Activated T-cell treated with anti-CD3 and anti-CD28 coated beads, Interleukin-2, amount 50 U/mL, for 4 hours (primary cell): ENCODE measurements around the gene TSPAN4. TPM values are rescaled to one million over a fixed set of nuclear protein-coding genes. Genes with fewer than 3 reads are reported as not detected.

Source experiments
- ATAC-seq, 2 donors: fragments of 200-7000 bp; cut with Tn5 transposase; one replicate each; pipeline ENCODE4 v1.10.0; 2021
- DNase-seq: peaks from one replicate; pipeline ENCODE4 v3.0.0-alpha.2; 2020
- H3K27me3 Mint-ChIP-seq: one replicate; pipeline ENCODE4 v1.8.0; 2021; ENCODE audit warnings: low read depth, mixed read lengths
- H3K36me3 Mint-ChIP-seq: one replicate; pipeline ENCODE4 v1.8.0; 2022; ENCODE audit warnings: mixed read lengths; ENCODE audit not compliant: insufficient read depth
- H3K4me1 Mint-ChIP-seq: one replicate; pipeline ENCODE4 v1.8.0; 2021; ENCODE audit warnings: low read depth, mixed read lengths
- H3K4me3 Mint-ChIP-seq: one replicate; pipeline ENCODE4 v1.8.0; 2021; ENCODE audit warnings: mild to moderate bottlenecking, moderate library complexity, mixed read lengths
- H3K9me3 Mint-ChIP-seq: one replicate; pipeline ENCODE4 v1.8.0; 2021; ENCODE audit warnings: mixed read lengths
- total RNA-seq, 3 donors: library from RNA; stranded (reverse); gene quantifications; one replicate each; pipeline ENCODE4 v1.2.1, GENCODE V29; 2021

The TSPAN4 gene
- total RNA-seq, 3 donors from 2014 or later = 4.6 to 6.0 (median 5.7) TPM

GRCh38 chr11:854601-855329, 12.1 kb downstream of the TSPAN4 start:
- no peak for ATAC-seq
- Mint-ChIP-seq H3K36me3 (no peaks in the 10 kb centered on the region), H3K9me3 (no peaks in the 10 kb centered on the region), H3K4me3 (no peak overlapping the region), H3K4me1 (peaks cover 4% of the 10 kb centered on the region), H3K27me3 (no peaks in the 10 kb centered on the region)
- no peak for DNase-seq

GRCh38 chr11:855330-855674, 12.7 kb downstream of the TSPAN4 start:
- ATAC-seq (no peak), DNase-seq (no peak)
- Mint-ChIP-seq H3K36me3 (no peaks in the 10 kb centered on the region), H3K9me3 (no peaks in the 10 kb centered on the region), H3K4me3 (no peak overlapping the region), H3K4me1 (peaks cover 4% of the 10 kb centered on the region), H3K27me3 (no peaks in the 10 kb centered on the region)

- Mint-ChIP-seq H3K4me3 (no peak overlapping the region), H3K4me1 (peaks cover 4% of the 10 kb centered on the region), H3K9me3 (no peaks in the 10 kb centered on the region), H3K36me3 (no peaks in the 10 kb centered on the region), H3K27me3 (no peaks in the 10 kb centered on the region)
- DNase-seq (no peak), ATAC-seq (no peak)
Observed at GRCh38 chr11:855796-856195, 13.1 kb downstream of the TSPAN4 start.

- no peaks in the 10 kb centered on the region for H3K9me3 Mint-ChIP-seq
- no peaks in the 10 kb centered on the region for H3K36me3 Mint-ChIP-seq
- H3K4me1 Mint-ChIP-seq = peaks cover 4% of the 10 kb centered on the region
- H3K4me3 Mint-ChIP-seq = no peak overlapping the region
- no peaks in the 10 kb centered on the region for H3K27me3 Mint-ChIP-seq
- DNase-seq = no peak
- no peak for ATAC-seq
Observed at GRCh38 chr11:856397-856796, 13.7 kb downstream of the TSPAN4 start.

GRCh38 chr11:858053-858761, 15.6 kb downstream of the TSPAN4 start:
- Mint-ChIP-seq H3K9me3 (no peaks in the 10 kb centered on the region), H3K36me3 (no peaks in the 10 kb centered on the region), H3K4me3 (no peak overlapping the region), H3K27me3 (no peaks in the 10 kb centered on the region), H3K4me1 (peaks cover 4% of the 10 kb centered on the region)
- DNase-seq = no peak
- ATAC-seq = no peak

- DNase-seq = no peak
- Mint-ChIP-seq H3K36me3 (no peaks in the 10 kb centered on the region), H3K27me3 (no peaks in the 10 kb centered on the region), H3K9me3 (no peaks in the 10 kb centered on the region), H3K4me3 (no peak overlapping the region), H3K4me1 (peaks cover 4% of the 10 kb centered on the region)
- ATAC-seq = no peak
Observed at GRCh38 chr11:858762-859339, 16.2 kb downstream of the TSPAN4 start.

- Mint-ChIP-seq H3K9me3 (no peaks in the 10 kb centered on the region), H3K36me3 (no peaks in the 10 kb centered on the region), H3K4me1 (peaks cover 4% of the 10 kb centered on the region), H3K27me3 (no peaks in the 10 kb centered on the region), H3K4me3 (no peak overlapping the region)
- no peak for DNase-seq
- ATAC-seq = no peak
Observed at GRCh38 chr11:859394-860131, 16.9 kb downstream of the TSPAN4 start.

- DNase-seq = no peak
- H3K4me3 Mint-ChIP-seq = no peak overlapping the region
- no peak for ATAC-seq
- H3K27me3 Mint-ChIP-seq = no peaks in the 10 kb centered on the region
- H3K36me3 Mint-ChIP-seq = no peaks in the 10 kb centered on the region
- H3K4me1 Mint-ChIP-seq = peaks cover 4% of the 10 kb centered on the region
- no peaks in the 10 kb centered on the region for H3K9me3 Mint-ChIP-seq
Observed at GRCh38 chr11:860234-861104, 17.8 kb downstream of the TSPAN4 start.

GRCh38 chr11:861105-861479, 18.4 kb downstream of the TSPAN4 start:
- Mint-ChIP-seq H3K27me3 (no peaks in the 10 kb centered on the region), H3K4me1 (peaks cover 4% of the 10 kb centered on the region), H3K9me3 (no peaks in the 10 kb centered on the region), H3K36me3 (no peaks in the 10 kb centered on the region), H3K4me3 (no peak overlapping the region)
- DNase-seq = no peak
- no peak for ATAC-seq

- H3K4me1 Mint-ChIP-seq = no peaks in the 10 kb centered on the region
- H3K9me3 Mint-ChIP-seq = no peaks in the 10 kb centered on the region
- no peak for ATAC-seq
- H3K4me3 Mint-ChIP-seq = no peak overlapping the region
- no peaks in the 10 kb centered on the region for H3K27me3 Mint-ChIP-seq
- no peak for DNase-seq
- H3K36me3 Mint-ChIP-seq = no peaks in the 10 kb centered on the region
Observed at GRCh38 chr11:862081-862661, 19.5 kb downstream of the TSPAN4 start.

- ATAC-seq (no peak), DNase-seq (no peak)
- H3K36me3 Mint-ChIP-seq = no peaks in the 10 kb centered on the region
- no peaks in the 10 kb centered on the region for H3K9me3 Mint-ChIP-seq
- no peak overlapping the region for H3K4me3 Mint-ChIP-seq
- no peaks in the 10 kb centered on the region for H3K27me3 Mint-ChIP-seq
- no peaks in the 10 kb centered on the region for H3K4me1 Mint-ChIP-seq
Observed at GRCh38 chr11:862696-863022, 20.0 kb downstream of the TSPAN4 start.

GRCh38 chr11:863023-863909, 20.6 kb downstream of the TSPAN4 start:
- no peak for DNase-seq
- H3K4me1 Mint-ChIP-seq = no peaks in the 10 kb centered on the region
- no peaks in the 10 kb centered on the region for H3K36me3 Mint-ChIP-seq
- no peaks in the 10 kb centered on the region for H3K27me3 Mint-ChIP-seq
- ATAC-seq = no peak
- no peak overlapping the region for H3K4me3 Mint-ChIP-seq
- H3K9me3 Mint-ChIP-seq = no peaks in the 10 kb centered on the region
